K562 (cell line): ENCODE results near the gene GABPB1. TPM values are rescaled to one million over a fixed set of nuclear protein-coding genes. Genes with fewer than 3 reads are reported as not detected.

Experiments
- ATF3 ChIP-seq, 2 experiments: fragments of 450-650 bp in 1 of 2; sonication (generic) in 1 of 2; formaldehyde crosslinking in 1 of 2; IDR thresholded peaks in 1 of 2; conservative IDR thresholded peaks in 1 of 2; 2 replicates each; pipeline versions ENCODE4 v1.6.1 to v1.8.1; 2016 to 2023; ENCODE audit warnings: mild to moderate bottlenecking in 2 of 2, moderate library complexity in 2 of 2, inconsistent platforms in 1 of 2, missing genetic modification reagents in 1 of 2
- KHSRP ChIP-seq: fragments of 450-650 bp; IDR thresholded peaks from 2 replicates; pipeline ENCODE4 v1.6.1; 2017
- MITF ChIP-seq: IDR thresholded peaks from 2 replicates; pipeline ENCODE4 v1.6.1; 2014; ENCODE audit warnings: antibody characterized with exemption
- OTX1 ChIP-seq: fragments of 450-650 bp; formaldehyde crosslinking; IDR thresholded peaks from 2 replicates; pipeline ENCODE4 v1.4.0; 2022; ENCODE audit warnings: mild to moderate bottlenecking
- PATZ1 ChIP-seq: fragments of 250-450 bp; sonication (Bioruptor Pico); IDR thresholded peaks from 2 replicates; pipeline ENCODE4 v1.5.0; 2020; ENCODE audit warnings: mild to moderate bottlenecking, borderline replicate concordance
- SMARCC2 ChIP-seq: fragments of 450-650 bp; IDR thresholded peaks from 2 replicates; pipeline ENCODE4 v1.6.1; 2017; ENCODE audit warnings: antibody characterized with exemption, moderate library complexity, mild to moderate bottlenecking, low read depth
- SOX6 ChIP-seq: fragments of 450-650 bp; IDR thresholded peaks from 2 replicates; pipeline ENCODE4 v1.6.1; 2014; ENCODE audit warnings: mild to moderate bottlenecking
- TSC22D4 ChIP-seq: fragments of 450-650 bp; IDR thresholded peaks from 2 replicates; pipeline ENCODE4 v1.6.1; 2016; ENCODE audit warnings: missing genetic modification characterization, missing biosample characterization, control low read depth
- ZNF134 ChIP-seq: fragments of 250-450 bp; sonication (Bioruptor Pico); conservative IDR thresholded peaks from 2 replicates; pipeline ENCODE4 v1.4.0; 2020
- ZNF75A ChIP-seq: fragments of 450-650 bp; formaldehyde crosslinking; IDR thresholded peaks from 2 replicates; pipeline ENCODE4 v1.4.0; 2020; ENCODE audit warnings: mild to moderate bottlenecking
- polyA plus RNA-seq, 8 experiments: library from polyadenylated mRNA; depleted of rRNA in 4 of 8; stranded (reverse) in 5 of 8; unstranded in 3 of 8; fragments of >200 nt; fragmentation: Nextera tagmentation in 2 of 8; fragmentation: Illumina TruSeq in 1 of 8; extraction: Ambion mirVana in 2 of 8; extraction: Trizol in 1 of 8; gene quantifications; 2 replicates each; pipeline versions ENCODE4 v1.2.1 to v1.2.3, GENCODE V29; 2011 to 2014; ENCODE audit warnings: inconsistent platforms in 1 of 8, missing spikeins in 1 of 8
- total RNA-seq, 7 experiments: library from RNA; depleted of rRNA in 6 of 7; stranded (reverse); fragments of >200 nt in 6 of 7; fragmentation: Illumina TruSeq in 2 of 7; extraction: Trizol in 2 of 7; gene quantifications; 2 replicates each; pipeline versions ENCODE4 v1.2.1 to v1.2.3, GENCODE V29; 2011 to 2021; ENCODE audit warnings: low replicate concordance in 1 of 7

The GABPB1 gene
- total and polyA plus RNA-seq, 9 of the 15 experiments (the other 6 are each of a cell fraction or from before 2014, with no cell fraction given), result 11.8 to 42.3 (median 33.2) TPM

- TF ChIP-seq PATZ1 (0 out of 2 replicates have a peak, but pooled peaks have one; percentile 53), OTX1 (CRISPR knock-in tag) (0 out of 2 replicates have a peak, but pooled peaks have one; percentile 19), MITF (no peak; the same call in 1 of the 2 replicates), KHSRP (peak; percentile 66), TSC22D4 (tag) (no peak), ZNF134 (CRISPR knock-in tag) (peak; percentile 60), SMARCC2 (peak; percentile 97), ZNF75A (no peak), SOX6 (peak; percentile 99), ATF3 (IDR thresholded peaks at IDR 0.05) (no peak; the same call in 1 of the 2 replicates), ATF3 (CRISPR knock-in tag; conservative IDR thresholded peaks at IDR 0.05) (no peak; the same call in 1 of the 2 replicates)
Measured at GRCh38 chr15:50260969-50261496, 94.0 kb downstream of the GABPB1 start (continued).
